ENCODE results near the gene STRADA. TPM values are rescaled to one million over a fixed set of nuclear protein-coding genes. Genes with fewer than 3 reads are reported as not detected.

STRADA gene
- total and polyA plus RNA-seq, 10 of the 15 experiments (the other 5 are each of a cell fraction or from before 2014, with no cell fraction given): 13.3 to 54.1 (median 44.0) TPM

- TF ChIP-seq SIX5 (IDR thresholded peaks at IDR 0.05; ENCODE audit: low read depth, low read length, severe bottlenecking) (no peak), NRF1 (conservative IDR thresholded peaks at IDR 0.05; ENCODE audit: low read depth, low read length) (no peak), GABPA (IDR thresholded peaks at IDR 0.05; ENCODE audit: low read depth) (no peak; the same call in 1 of the 2 replicates), TAF1 (IDR thresholded peaks at IDR 0.05; ENCODE audit: borderline replicate concordance, low read depth, low read length) (peak; percentile 48; the same call in 1 of the 2 replicates), E2F4 (IDR thresholded peaks at IDR 0.05; ENCODE audit: low read depth, low read length) (no peak), TBL1XR1 (IDR thresholded peaks at IDR 0.05; ENCODE audit: low read depth, low read length) (peak; percentile 83; the same call in 1 of the 2 replicates), HDAC6 (IDR thresholded peaks at IDR 0.05; ENCODE audit: unreplicated experiment) (no peak), RCOR1 (conservative IDR thresholded peaks at IDR 0.05; ENCODE audit: low read depth, low read length) (no peak), CBFB (IDR thresholded peaks at IDR 0.05; ENCODE audit: low read depth) (peak; percentile 98), SUZ12 (IDR thresholded peaks at IDR 0.05; ENCODE audit: unreplicated experiment) (no peak), SREBF2 (IDR thresholded peaks at IDR 0.05; ENCODE audit: low read length) (no peak), JUND (IDR thresholded peaks at IDR 0.05; ENCODE audit: low read depth, low read length) (no peak), RELB (IDR thresholded peaks at IDR 0.05; ENCODE audit: low read depth) (peak; percentile 62; the same call in 1 of the 2 replicates), HSF1 (IDR thresholded peaks at IDR 0.05; ENCODE audit: low read depth, low read length) (no peak), MEF2B (IDR thresholded peaks at IDR 0.05; ENCODE audit: partially characterized antibody, poor library complexity, severe bottlenecking) (peak; percentile 94), MTA2 (IDR thresholded peaks at IDR 0.05; ENCODE audit: low read depth) (peak; percentile 57), CUX1 (IDR thresholded peaks at IDR 0.05; ENCODE audit: insufficient replicate concordance, low read depth, low read length) (no peak), MTA3 (IDR thresholded peaks at IDR 0.05; ENCODE audit: borderline replicate concordance, low read length) (no peak; the same call in 1 of the 2 replicates), CHD4 (IDR thresholded peaks at IDR 0.05) (no peak)
Measured at GRCh38 chr17:63698886-63699637, 42.5 kb downstream of the STRADA start (continued).
